SK-N-SH (cell line): ENCODE results near the gene PRSS1.

ENCODE experiments used
- FOXM1 ChIP-seq: IDR thresholded peaks from 2 replicates; pipeline ENCODE4 v1.4.0; 2012; ENCODE audit warnings: low read depth, mild to moderate bottlenecking
- TCF12 ChIP-seq: IDR thresholded peaks from 2 replicates; pipeline ENCODE4 v1.4.0; 2012
- TF ChIP-seq, protein P1 (sequence below): fragments of 200-600 bp; sonication (generic); IDR thresholded peaks from 2 replicates; pipeline ENCODE4 v1.6.1; 2017; ENCODE audit warnings: antibody characterized with exemption, mild to moderate bottlenecking, moderate library complexity

DNA sequence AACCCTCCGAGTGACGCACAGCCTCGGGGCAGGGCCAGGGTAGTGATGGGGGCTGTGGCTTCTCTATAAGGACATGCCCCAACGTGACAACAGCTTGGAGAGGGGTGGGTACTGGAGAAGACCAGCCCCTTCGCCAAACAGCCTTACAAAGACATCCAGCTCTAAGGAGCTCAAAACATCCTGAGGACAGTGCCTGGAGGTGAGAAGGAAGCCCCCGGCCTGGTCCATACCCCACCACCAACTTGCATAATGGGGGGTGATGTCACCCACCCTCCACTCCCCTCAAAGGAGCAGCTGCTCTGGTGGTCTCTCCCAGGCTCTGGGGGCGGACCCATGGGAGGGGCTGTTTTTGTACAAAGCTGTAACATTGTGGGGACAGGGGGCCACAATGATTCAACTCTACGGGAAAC lies 36.6 kb downstream of the PRSS1 start:
- TF ChIP-seq, protein P1, sequence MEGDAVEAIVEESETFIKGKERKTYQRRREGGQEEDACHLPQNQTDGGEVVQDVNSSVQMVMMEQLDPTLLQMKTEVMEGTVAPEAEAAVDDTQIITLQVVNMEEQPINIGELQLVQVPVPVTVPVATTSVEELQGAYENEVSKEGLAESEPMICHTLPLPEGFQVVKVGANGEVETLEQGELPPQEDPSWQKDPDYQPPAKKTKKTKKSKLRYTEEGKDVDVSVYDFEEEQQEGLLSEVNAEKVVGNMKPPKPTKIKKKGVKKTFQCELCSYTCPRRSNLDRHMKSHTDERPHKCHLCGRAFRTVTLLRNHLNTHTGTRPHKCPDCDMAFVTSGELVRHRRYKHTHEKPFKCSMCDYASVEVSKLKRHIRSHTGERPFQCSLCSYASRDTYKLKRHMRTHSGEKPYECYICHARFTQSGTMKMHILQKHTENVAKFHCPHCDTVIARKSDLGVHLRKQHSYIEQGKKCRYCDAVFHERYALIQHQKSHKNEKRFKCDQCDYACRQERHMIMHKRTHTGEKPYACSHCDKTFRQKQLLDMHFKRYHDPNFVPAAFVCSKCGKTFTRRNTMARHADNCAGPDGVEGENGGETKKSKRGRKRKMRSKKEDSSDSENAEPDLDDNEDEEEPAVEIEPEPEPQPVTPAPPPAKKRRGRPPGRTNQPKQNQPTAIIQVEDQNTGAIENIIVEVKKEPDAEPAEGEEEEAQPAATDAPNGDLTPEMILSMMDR = no peak
- no peak for TF ChIP-seq FOXM1
- TF ChIP-seq TCF12 = no peak
